Measurements from ENCODE around the gene NOS1AP. TPM values are rescaled to one million over a fixed set of nuclear protein-coding genes. Genes with fewer than 3 reads are reported as not detected.

NOS1AP gene
- polyA plus RNA-seq, 3 donors, result 8.9 to 10.2 (median 9.0) TPM

DNA sequence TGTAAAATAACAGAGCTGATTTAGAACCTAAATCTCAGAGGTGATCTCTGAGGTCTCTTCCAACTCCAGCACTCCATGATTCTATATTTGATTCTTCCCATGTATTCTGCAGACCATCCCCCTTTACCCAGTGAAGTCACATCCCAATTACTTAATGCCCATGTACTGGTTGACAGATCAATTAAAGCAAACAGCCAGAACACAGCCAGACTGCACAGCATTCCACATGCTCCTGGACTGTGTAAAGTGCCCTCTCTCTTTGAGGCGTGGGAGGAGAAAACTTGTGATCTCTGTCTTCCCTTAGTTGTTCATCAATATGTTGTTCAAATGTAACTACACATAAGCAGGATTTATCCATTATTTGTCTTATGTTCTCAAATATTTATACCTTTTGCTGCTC lies 18.1 kb downstream of the NOS1AP start:
- DNase-seq (ENCODE audit: low read depth in 3 of 3, low spot score in 2 of 3), result no peak

DNA sequence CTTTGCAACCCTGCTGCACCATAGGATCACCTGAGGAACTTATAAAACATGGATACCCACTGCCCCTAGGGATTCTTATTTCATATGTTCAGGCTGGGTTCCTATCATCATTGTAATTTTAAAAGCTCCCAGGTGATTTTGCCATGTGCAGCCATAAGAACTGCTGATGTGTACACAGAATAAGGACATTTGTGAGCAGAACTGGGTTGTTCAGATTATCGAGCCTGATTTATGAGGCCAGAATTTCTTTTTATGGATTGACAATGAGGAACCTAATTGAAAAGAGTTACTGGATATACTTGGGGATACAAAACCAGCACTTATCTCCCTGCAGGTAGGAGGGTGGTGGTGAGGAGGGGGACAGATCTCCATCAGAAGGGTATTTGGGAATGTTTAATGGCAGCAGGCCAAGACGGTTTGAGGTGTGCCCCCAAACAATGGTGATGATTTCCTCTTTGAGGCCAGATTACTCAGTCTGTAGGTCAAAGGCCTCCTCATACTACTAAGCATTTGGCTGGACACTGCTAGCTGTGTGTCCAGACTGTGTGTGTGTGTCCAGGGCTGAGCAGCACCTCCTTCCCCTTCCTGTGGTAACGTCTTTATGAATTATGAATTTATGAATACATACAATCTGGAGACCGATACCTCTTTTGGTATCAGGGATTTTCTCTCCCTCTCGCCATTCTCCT lies 18.9 kb downstream of the NOS1AP start:
- no peak for DNase-seq (ENCODE audit: low read depth in 3 of 3, low spot score in 2 of 3)

GRCh38 chr1:162089748-162090147 lies 20.3 kb downstream of the NOS1AP start:
- DNase-seq (ENCODE audit: low read depth in 3 of 3, low spot score in 2 of 3), result no peak

DNA sequence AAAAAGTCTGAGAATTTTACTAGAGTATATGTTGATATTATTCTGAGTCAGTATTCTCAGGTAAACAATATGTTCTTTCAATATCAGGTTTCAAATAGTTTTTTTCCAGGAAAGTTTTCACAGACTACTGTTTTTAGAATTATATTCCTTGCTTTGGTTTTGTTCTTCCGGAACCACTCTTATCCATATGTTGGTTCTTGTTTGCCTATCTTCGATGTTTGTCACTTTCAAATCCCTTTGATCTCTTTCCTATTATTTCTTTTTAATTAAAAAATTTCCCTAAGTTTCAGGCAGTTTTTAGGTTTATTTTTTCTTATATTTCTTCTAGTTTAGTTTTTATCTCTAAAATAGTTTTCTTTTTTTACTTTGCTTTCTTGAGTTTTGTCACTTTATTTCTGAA lies 20.9 kb downstream of the NOS1AP start:
- no peak for DNase-seq (ENCODE audit: low read depth in 3 of 3, low spot score in 2 of 3)

DNA sequence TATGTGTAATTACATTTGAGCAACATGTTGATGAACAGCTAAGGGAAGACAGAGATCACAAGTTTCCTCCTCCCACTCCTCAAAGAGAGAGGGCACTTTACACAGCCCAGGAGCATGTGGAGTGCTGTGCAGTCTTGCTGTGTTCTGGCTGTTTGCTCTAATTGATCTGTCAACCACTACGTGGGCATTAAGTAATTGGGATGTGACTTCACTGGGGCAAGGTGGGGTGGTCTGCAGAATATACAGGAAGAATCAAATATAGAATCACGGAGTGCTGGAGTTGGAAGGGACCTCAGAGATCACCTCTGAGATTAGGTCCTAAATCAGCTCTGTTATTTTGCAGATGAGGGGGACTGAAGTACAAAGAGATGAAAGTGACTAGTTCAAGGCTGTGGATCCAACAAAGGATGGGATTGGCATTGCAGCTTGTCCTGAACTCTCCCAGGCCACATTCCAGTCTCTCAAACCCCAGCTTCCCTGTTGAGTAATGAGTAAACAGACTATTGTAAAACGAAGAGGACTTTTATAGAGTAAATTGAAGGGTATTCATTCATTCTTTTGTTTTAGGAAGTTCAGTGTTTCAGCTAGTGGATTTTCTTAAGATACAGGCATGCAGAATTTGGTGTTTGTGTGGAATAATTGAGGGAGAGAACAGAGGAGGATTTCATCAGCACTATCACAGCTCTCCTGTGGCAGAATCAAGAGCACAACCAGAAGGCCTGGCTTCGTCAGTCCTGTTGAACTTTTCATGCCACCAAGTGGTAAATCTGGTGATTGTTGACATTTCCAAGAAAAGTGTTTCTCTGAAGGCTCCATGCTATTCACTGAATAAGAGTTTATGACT lies 22.4 kb downstream of the NOS1AP start:
- no peak for DNase-seq (ENCODE audit: low read depth in 3 of 3, low spot score in 2 of 3)

DNA sequence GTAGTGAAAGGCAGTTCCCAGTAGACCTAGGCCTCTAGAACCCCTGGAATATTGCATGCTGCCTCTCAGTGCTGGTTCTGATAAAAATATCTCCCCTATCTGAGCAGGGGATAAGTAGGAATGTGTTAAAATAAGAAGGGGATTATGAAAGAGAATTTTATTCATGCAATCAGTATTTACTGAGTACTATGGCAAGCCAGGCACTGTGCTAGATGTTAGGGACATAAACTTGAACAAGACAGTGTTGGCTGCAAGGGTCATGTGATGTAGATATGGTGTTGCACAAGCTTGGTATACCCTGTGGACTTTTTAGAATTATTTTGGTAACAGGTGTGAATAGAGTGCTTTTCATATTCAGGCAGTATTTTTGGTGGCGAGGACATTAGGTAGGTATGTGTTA lies 23.6 kb downstream of the NOS1AP start:
- DNase-seq (ENCODE audit: low read depth in 3 of 3, low spot score in 2 of 3), result no peak

DNA sequence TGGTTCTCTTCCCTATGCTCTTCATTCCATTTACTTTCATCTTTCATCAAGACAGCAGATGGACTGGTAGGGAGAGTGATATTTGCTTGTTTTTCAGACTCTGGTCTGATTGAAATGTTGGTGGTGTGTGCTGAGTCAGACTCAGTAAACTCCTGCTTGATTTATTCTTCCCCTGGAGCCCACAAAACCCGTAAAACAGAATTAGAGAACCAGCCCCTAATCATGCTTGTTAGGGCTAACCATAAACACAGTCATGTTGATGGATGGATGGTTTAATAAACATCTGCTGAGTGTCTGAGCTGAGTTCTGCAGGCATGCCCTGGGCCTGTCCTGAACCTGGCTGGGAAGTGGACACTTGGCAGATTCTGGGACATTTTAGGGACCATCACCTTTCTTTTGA lies 24.8 kb downstream of the NOS1AP start:
- DNase-seq (ENCODE audit: low read depth in 3 of 3, low spot score in 2 of 3), result no peak

GRCh38 chr1:162094723-162095122 lies 25.2 kb downstream of the NOS1AP start:
- no peak for DNase-seq (ENCODE audit: low read depth in 3 of 3, low spot score in 2 of 3)

DNA sequence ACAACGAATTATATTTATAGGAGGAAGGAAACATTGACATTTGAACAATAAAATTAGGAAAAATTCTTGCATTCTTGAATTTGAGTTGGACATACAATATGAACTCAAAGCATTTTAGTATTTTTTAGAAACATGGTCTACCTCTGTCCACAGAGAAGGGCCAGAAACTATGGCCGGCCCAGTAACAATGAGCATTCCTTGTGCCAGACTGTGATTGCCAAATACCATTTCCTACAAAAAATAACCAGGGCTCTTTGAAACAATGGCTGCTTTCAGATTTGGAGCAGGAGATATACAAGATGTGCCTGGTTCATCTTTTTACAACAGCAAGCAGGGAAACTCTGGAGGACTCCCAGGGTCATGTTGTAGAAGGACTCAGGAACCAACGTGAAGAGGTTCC lies 38.4 kb downstream of the NOS1AP start:
- DNase-seq (ENCODE audit: low read depth in 3 of 3, low spot score in 2 of 3), result no peak

DNA sequence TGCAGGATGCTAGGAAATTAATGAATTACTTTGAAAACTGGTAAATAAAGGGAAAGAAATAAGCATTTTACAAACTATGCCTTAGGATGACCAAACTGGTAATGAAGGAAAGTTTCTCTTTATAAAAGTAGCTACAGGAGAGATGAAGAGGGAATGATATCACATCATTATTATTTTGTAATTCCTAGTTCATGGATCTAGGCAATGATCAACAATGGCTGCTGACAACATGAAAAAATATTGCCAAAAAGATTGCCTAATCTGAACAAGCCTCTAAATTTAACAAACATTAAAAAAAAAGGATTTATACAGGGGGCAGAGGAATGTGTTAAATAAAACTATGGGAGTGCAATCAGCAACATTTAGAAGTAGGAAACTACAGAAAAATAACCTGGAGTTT lies 38.9 kb downstream of the NOS1AP start:
- no peak for DNase-seq (ENCODE audit: low read depth in 3 of 3, low spot score in 2 of 3)

- no peak for DNase-seq (ENCODE audit: low read depth in 3 of 3, low spot score in 2 of 3)
These were observed 41.4 kb downstream of the NOS1AP start for GRCh38 chr1:162110910-162111309.

DNA sequence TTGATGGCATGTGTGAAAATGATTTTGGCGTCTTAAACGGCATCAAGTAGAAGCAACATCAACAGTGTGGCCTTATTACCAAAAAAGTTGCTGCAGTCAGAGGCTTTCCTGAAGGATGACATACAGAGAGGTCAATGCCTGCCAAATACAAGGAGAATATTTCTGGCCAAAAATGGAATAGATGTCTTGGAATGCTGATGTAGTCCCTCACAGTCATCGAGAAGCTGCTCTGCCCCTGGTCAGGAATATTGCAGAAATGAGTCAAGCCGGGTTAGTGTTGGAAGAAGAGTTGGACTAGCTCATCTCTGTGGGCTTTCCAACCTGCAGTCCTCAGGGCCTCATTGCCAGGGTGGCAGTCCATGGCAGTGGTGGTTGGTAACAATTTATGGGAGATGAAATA lies 42.1 kb downstream of the NOS1AP start:
- DNase-seq (ENCODE audit: low read depth in 3 of 3, low spot score in 2 of 3), result no peak

DNA sequence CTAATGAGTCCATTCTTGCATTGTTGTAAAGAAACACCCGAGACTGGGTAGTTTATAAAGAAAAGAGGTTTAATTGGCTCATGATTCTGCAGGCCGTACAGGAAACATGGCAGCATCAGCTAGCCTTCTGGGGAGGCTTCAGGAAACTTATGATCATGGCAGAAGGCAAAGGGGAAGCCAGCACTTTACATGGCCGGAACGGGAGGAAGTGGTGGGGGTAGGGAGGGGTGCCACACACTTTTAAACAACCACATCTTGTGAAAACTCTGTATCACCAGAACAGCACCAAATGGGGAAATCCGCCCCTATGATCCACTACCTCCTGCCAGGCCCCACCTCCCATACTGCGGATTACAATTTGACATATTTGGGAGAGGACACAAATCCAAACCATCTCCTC lies 43.9 kb downstream of the NOS1AP start:
- DNase-seq (ENCODE audit: low read depth in 3 of 3, low spot score in 2 of 3), result no peak

GRCh38 chr1:162117039-162117774 lies 47.7 kb downstream of the NOS1AP start:
- no peak for DNase-seq (ENCODE audit: low read depth in 3 of 3, low spot score in 2 of 3)

GRCh38 chr1:162118063-162118462 lies 48.6 kb downstream of the NOS1AP start:
- no peak for DNase-seq (ENCODE audit: low read depth in 3 of 3, low spot score in 2 of 3)

DNA sequence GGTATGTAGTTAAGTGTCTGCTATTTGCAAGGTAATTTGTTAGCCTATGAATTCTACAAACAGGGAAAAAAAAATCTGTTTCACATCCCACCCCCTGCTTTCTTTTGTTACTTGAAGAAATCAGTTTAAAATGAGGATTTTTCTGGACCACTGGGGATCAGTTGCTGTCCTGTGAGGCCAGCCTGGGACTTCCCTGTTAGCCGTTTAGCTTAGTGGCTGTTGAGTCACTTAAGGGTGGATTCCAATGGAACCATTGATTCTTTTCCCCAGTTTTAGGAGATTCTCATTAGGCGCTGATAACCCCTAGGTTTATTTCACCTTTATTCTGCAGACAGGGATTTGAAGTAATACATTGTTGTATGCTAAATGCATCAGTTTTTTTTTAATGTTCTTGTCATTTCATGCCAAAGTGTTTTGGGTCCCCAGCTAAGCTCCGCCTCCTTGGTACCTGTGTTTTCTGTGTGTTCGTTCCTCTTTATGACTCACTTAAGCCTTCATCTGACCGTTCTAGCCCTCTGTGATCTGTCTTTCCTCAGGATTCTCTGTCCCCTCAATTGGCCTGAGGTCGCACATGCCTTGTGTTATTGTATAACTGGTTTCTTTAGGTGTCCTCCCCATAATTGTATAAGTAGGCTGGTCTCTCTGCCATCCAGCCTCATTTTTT lies 59.3 kb downstream of the NOS1AP start:
- no peak for DNase-seq (ENCODE audit: low read depth in 3 of 3, low spot score in 2 of 3)

- no peak for DNase-seq (ENCODE audit: low read depth in 3 of 3, low spot score in 2 of 3)
These were observed 60.8 kb downstream of the NOS1AP start for GRCh38 chr1:162130308-162130707.

DNA sequence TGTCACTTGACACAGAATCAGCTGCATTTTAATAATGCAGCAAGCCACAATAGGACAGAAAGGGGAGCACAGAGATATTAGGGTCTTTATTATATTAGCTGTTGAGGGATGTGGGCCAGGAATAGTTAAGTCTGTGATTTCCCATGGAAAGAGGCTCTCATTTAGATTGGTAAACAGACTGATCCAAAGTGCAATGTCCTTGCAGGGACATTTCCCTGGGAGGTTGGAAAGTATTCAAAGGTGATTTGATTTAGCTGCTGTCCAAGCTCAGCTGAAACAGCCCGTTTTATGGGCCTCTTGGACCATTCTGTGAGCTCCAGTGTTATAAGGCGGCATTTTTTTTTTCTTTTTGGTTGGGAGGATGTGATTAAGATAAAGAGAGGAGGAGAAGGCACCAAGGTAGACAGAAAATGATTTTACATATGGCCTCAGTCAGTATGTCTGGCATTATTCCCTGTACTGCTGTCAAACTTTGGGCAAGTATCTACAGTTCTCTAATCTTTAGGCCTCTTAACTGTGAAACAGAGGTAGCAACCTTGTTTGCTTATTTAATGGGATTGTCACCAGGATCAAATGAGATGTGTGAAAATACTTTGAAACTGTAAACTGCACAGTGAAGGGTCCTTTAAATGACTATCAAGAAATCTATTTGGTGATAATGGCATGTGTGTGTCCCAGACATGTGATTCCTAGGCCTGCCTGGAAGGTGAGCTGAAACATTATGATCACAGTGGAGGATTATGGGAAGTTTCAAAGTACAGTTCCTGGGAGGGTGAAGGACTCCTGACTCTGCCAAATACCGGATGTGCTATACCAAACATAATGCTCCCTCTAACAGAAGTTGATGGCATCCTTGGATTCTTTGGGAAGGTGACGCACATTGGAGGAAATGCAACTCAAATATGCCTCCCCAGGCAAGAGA lies 62.2 kb downstream of the NOS1AP start:
- DNase-seq (ENCODE audit: low read depth in 3 of 3, low spot score in 2 of 3), result no peak

DNA sequence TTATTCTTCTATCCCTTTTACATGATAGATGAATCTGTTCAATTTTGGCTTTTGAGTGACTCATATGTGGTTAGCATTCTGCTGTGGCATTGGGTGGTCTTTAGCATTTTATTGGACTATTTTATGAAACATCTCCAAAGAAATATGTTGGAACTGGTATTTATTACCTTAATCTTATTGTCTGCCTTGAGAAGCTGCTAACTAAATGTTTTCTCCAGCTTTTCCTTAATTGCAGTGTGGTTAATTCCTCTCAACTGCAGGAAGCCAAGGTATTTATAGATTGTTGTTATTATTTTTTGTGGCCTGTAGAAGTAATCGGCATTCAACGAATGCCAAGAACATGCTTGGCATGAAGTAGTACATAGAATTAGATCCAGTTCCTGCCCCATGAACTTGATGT lies 64.1 kb downstream of the NOS1AP start:
- DNase-seq (ENCODE audit: low read depth in 3 of 3, low spot score in 2 of 3), result no peak

DNA sequence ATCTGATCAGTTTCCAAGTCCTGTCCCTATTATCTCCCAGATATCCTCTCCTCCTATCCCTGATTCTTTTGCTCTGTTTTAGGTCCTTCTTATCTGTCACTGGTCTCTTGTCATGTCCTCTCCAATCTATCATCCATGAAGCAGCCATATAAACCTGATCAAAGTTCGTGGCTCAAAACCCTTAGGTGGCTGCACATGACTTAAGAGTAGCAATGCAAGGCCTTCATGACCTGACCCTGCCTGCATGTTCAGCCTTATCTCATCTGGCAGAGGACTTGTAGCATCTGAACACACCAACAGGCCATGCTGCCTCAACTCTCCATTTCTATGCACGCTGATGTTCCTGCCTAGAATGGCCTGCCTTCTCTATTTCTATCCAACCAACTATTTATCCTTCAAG lies 65.2 kb downstream of the NOS1AP start:
- DNase-seq (ENCODE audit: low read depth in 3 of 3, low spot score in 2 of 3), result no peak

Data from right renal cortex interstitium (tissue), 3 donors.